ENCODE measurements around the gene FAM76B.

Gene FAM76B

DNA sequence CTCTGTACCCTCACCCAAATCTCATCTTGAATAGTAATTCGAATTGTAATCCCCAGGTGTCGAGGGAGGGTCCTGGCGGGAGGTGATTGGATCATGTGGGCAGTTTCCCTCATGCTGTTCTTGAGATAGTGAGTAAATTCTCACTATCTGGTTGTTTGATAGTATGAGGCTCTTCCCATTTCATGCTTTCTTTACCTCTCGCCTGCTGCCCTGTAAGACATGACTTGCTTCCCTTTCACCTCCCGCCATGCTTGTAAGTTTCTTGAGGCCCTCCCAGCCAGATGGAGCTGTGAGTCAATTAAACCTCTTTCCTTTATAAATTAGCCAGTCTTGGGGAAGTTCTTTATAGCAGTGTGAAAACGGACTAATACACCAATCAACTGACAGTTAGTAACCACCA lies 60.1 kb downstream of the FAM76B start:
- DNase-seq (ENCODE audit: low read depth) = no peak

DNA sequence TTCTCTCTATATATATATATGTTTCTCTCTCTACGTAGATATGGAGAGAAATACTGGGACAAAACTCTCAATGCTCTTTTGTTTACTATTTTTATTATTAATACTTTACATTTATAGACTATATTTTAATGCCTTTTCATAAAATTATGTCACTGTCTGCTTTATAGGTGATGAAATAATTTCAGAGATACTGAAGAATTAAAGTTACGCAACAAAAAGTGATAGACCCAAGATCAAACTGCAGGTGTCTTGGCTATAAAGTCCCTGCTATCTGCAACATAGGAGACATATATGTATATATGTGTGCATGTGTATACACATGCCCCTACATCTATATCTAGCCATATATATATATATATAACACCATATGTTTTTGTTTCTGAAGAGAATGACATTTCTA lies 60.8 kb downstream of the FAM76B start:
- no peak for DNase-seq (ENCODE audit: low read depth)

- no peak for DNase-seq (ENCODE audit: low read depth)
Observed at GRCh38 chr11:95728094-95728493, 61.5 kb downstream of the FAM76B start.

DNA sequence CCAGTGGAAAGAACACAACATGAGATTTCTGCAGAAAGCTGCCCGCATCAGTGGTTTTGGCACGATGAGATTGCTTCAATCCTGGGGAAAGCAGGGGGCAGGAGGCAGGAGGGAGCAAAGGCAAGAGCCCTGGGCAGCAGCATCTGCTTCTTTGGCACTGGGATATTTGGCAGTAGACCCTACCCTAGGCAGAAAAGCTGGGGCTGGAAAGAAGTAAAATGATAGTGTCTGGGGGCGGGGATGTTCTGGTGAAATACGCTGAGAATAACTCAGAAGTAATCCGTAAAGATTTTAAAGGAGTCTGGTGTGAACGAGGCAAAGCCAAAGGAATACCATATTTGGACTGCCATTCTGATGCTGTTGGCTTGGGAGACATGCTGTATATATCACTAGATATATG lies 62.0 kb downstream of the FAM76B start:
- no peak for DNase-seq (ENCODE audit: low read depth)

DNA sequence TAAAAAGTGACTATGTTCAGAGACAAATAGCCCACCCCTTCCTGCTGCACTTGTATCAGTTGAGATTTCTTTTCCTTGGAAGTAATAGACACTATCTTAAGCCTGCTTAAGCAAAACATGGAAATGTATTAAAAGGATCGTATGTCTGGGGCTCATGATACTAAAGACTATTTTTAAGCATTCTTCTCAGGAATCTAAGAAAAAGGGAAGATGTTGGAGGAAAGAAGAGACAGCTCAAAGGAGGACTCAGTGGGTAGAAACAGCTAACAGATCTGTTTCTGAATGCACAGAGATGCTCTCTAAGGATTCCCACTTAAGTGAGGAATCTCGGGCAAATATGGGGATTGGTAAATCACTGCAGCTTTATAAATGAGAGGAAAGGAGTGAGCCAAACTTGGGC lies 62.5 kb downstream of the FAM76B start:
- DNase-seq (ENCODE audit: low read depth) = no peak

DNA sequence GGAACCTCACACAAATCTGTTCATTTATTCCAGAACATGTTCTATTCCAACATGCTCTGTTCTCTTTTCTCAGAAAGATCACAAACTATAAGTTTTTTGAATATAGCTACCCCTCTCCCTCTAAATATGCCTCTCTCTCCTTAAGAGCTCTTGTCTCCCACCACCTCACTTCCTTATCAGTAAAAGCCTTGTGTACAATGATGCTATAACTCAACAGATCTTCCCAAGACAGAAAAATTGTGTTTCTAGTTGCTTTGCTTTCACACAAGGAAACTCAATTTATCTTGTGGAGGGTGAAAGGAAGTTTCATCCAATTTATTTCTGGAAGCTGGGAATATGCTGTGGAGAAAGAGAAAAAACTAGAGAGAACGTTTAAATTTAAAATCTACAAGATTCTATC lies 64.4 kb downstream of the FAM76B start:
- no peak for DNase-seq (ENCODE audit: low read depth)

DNA sequence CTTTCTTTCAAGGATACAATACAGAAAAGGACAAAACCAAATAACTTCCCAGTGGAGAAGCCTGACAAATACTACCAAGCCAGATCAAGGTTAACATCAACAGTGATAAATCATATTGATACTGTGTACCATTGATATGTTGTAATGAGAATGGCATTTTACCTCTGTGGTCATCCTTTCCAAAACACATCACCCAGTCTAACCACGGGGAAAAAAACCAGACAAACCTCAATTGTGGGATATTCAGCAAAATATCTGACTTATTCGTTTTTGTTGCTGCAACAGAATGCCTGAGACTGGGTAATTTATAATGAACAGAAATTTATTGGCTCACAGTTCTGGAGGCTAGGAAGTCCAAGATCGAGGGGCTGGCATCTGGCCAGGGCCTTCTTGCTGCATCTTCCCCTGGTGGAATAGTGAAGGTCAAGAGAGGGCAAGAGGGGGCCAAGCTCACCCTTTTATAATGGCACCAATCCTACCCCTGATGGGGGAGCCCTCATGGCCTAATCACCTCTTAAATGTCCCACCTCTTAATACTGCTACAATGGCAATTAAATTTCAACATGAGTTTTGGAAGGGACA lies 66.1 kb downstream of the FAM76B start:
- no peak for DNase-seq (ENCODE audit: low read depth)

GRCh38 chr11:95720195-95720594 lies 69.4 kb downstream of the FAM76B start:
- DNase-seq (ENCODE audit: low read depth) = no peak

All from GM04503 (cell line).